Right atrium auricular region (tissue), 2 donors: ENCODE data around the gene VAV3. TPM values are rescaled to one million over a fixed set of nuclear protein-coding genes. Genes with fewer than 3 reads are reported as not detected.

ENCODE experiments used
- DNase-seq: peaks from one replicate; pipeline ENCODE4 v3.0.0-alpha.2; 2019; ENCODE audit warnings: low spot score
- H3K27ac ChIP-seq, 2 donors: fragments of 200-600 bp; sonication (generic); 1 replicate in 1 of 2; 2 replicates in 1 of 2; pipeline ENCODE4 v1.5.1; 2016 to 2019
- H3K27me3 ChIP-seq, 2 donors: fragments of 200-600 bp; sonication (generic); one replicate each; pipeline versions ENCODE4 v1.5.1 to v1.6.0; 2017 to 2019
- H3K36me3 ChIP-seq: fragments of 200-600 bp; sonication (generic); one replicate; pipeline ENCODE4 v1.5.1; 2016
- H3K4me1 ChIP-seq, 2 donors: fragments of 200-600 bp; sonication (generic); one replicate each; pipeline versions ENCODE4 v1.5.1 to v1.6.0; 2017 to 2019
- H3K4me3 ChIP-seq, 2 donors: fragments of 200-600 bp; sonication (generic); 1 replicate in 1 of 2; 2 replicates in 1 of 2; pipeline ENCODE4 v1.5.1; 2017 to 2019; ENCODE audit warnings: mild to moderate bottlenecking in 1 of 2, moderate library complexity in 1 of 2
- H3K9me3 ChIP-seq, 2 donors: fragments of 200-600 bp; sonication (generic); one replicate each; pipeline ENCODE4 v1.5.1; 2019
- CTCF ChIP-seq, 2 donors: fragments of 200-600 bp; sonication (generic); IDR thresholded peaks; one replicate each; pipeline ENCODE4 v1.5.1; 2019; ENCODE audit warnings: antibody characterized with exemption in 2 of 2
- total RNA-seq, 2 donors: library from RNA; depleted of rRNA; stranded (reverse); fragments of >200 nt; gene quantifications; one replicate each; pipeline ENCODE4 v1.1.0, GENCODE V29; 2016

Gene VAV3
- total RNA-seq, 2 donors from 2014 or later = 2.0 to 2.8 TPM

DNA sequence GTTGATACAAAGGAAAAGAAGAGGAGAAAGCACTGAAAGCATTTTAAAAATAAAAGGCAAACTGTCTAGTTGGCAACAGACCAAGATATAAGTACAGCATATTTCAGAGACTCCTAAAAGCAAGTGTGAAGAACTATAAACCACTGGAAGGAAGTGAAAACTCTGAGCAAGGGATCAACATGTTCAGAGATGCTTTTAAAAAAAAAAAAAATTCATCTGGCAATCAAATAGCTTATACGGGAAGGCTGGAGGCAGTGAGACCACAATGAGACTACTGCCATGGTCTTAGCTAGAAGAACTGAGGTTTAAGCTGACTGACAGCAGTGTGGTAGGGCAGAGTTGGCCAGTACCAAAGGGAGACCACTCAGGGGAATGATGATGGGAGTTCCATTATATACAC is 124.3 kb downstream of the VAV3 start:
- peaks cover 0 to 16% of the 10 kb centered on the region in 2 donors for H3K9me3 ChIP-seq
- H3K36me3 ChIP-seq = no peaks in the 10 kb centered on the region
- no peak overlapping the region for H3K27ac ChIP-seq
- H3K4me3 ChIP-seq = no peak overlapping the region
- H3K27me3 ChIP-seq = no peaks in the 10 kb centered on the region
- H3K4me1 ChIP-seq = peaks cover 0 to 9% of the 10 kb centered on the region in 2 donors
- DNase-seq = no peak
- no peak for TF ChIP-seq CTCF (IDR thresholded peaks at IDR 0.05)

DNA sequence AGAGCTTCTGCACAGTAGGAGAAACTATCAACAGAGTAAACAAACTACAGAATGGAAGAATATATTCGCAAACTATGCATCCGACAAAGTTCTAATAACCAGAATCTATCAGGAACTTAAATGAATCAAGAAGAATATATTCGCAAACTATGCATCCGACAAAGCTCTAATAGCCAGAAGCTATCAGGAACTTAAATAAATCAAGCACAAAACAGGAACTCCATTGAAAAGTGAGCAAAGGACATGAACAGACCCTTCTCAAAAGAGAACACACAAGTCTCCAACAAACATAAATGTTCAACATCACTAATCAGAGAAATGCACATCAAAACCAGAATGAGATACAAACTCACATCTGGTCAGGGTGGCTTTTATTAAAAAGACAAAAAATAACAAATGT is 126.9 kb downstream of the VAV3 start:
- Histone ChIP-seq H3K27ac (no peak overlapping the region), H3K9me3 (peaks cover 0 to 9% of the 10 kb centered on the region in 2 donors), H3K27me3 (no peaks in the 10 kb centered on the region), H3K36me3 (no peaks in the 10 kb centered on the region), H3K4me1 (no peaks in the 10 kb centered on the region), H3K4me3 (no peak overlapping the region)
- no peak for TF ChIP-seq CTCF (IDR thresholded peaks at IDR 0.05)
- no peak for DNase-seq

DNA sequence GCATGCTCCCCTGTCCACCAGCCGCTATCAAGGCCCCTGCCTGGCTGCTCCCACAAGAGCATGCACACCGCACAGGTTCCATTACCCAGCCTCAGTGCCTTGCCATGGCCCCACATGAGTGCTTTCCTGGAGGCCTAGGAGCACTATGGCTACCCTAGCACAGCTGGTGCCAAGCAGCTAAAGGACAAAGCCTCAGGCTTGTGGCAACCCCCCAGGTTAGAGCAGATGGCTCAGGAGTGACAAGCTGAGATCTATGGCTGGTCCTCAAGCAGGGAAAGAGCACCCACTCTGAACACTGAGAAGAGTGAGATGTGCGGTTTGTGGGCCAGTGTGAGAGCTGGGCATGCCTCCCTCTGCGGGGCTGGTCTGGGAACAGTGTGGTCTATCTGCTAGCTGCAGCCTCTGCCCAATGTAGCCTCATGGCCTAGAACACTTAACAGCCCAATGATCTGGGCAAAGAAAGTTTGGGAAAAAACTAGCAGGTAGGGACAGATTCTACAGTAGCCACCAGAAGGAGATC is 129.8 kb downstream of the VAV3 start:
- Histone ChIP-seq H3K9me3 (peaks cover 0 to 9% of the 10 kb centered on the region in 2 donors), H3K27me3 (no peaks in the 10 kb centered on the region), H3K27ac (no peak overlapping the region), H3K4me1 (no peaks in the 10 kb centered on the region), H3K4me3 (no peak overlapping the region), H3K36me3 (no peaks in the 10 kb centered on the region)
- no peak for DNase-seq
- no peak for TF ChIP-seq CTCF (IDR thresholded peaks at IDR 0.05)

DNA sequence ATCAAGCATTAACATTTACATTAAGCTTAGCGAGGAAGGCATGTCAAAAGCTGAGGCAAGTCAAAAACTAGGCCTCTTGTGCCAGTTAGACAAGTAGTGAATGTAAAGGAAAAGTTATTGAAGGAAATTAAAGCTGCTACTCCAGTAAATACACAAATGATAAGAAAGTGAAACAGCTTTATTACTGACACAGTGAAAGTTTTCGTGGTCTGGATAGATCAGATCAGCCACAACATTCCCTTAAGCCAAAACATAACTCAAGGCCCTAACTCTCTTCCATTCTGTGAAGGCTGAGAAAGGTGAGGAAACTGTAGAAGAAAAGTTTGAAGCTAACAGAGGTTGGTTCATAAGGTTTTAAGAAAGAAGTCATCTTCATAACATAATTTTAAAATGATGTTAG is 131.9 kb downstream of the VAV3 start:
- no peaks in the 10 kb centered on the region for H3K4me1 ChIP-seq
- no peak for DNase-seq
- H3K27ac ChIP-seq = no peak overlapping the region
- no peaks in the 10 kb centered on the region for H3K36me3 ChIP-seq
- no peak for TF ChIP-seq CTCF (IDR thresholded peaks at IDR 0.05)
- H3K4me3 ChIP-seq = no peak overlapping the region
- no peaks in the 10 kb centered on the region for H3K27me3 ChIP-seq
- H3K9me3 ChIP-seq = peaks cover 0 to 9% of the 10 kb centered on the region in 2 donors

GRCh38 chr1:107831921-107832320 is 133.1 kb downstream of the VAV3 start:
- H3K27ac ChIP-seq = no peak overlapping the region
- no peak for TF ChIP-seq CTCF (IDR thresholded peaks at IDR 0.05)
- no peaks in the 10 kb centered on the region for H3K9me3 ChIP-seq
- no peaks in the 10 kb centered on the region for H3K36me3 ChIP-seq
- no peaks in the 10 kb centered on the region for H3K27me3 ChIP-seq
- no peak for DNase-seq
- no peaks in the 10 kb centered on the region for H3K4me1 ChIP-seq
- H3K4me3 ChIP-seq = no peak overlapping the region

- H3K4me1 ChIP-seq = no peaks in the 10 kb centered on the region
- DNase-seq = no peak
- H3K27ac ChIP-seq = no peak overlapping the region
- no peak overlapping the region for H3K4me3 ChIP-seq
- no peaks in the 10 kb centered on the region for H3K27me3 ChIP-seq
- no peak for TF ChIP-seq CTCF (IDR thresholded peaks at IDR 0.05)
- H3K9me3 ChIP-seq = no peaks in the 10 kb centered on the region
- H3K36me3 ChIP-seq = no peaks in the 10 kb centered on the region
Measured at GRCh38 chr1:107830526-107830925, 134.5 kb downstream of the VAV3 start.
